Measurements from ENCODE around the gene CPEB1.

Gene CPEB1

GRCh38 chr15:82624438-82624837 lies 22.7 kb downstream of the CPEB1 start:
- TF ChIP-seq POLR2AphosphoS5 (IDR thresholded peaks at IDR 0.05; ENCODE audit: low read depth): no peak
- TF ChIP-seq SPI1 (IDR thresholded peaks at IDR 0.05; ENCODE audit: borderline replicate concordance, low read depth): no peak
- no peak overlapping the region for H3K27ac ChIP-seq (replicated peaks)
- H3K4me3 ChIP-seq (replicated peaks; ENCODE audit: insufficient read depth, low read length): no peak overlapping the region
- H3K27me3 ChIP-seq (ENCODE audit: insufficient read depth, poor library complexity, severe bottlenecking): no peaks in the 10 kb centered on the region
- no peak for DNase-seq (ENCODE audit: low read depth in 1 of 2, low spot score in 1 of 2)

- TF ChIP-seq REST (IDR thresholded peaks at IDR 0.05; ENCODE audit: insufficient replicate concordance, low read depth) (no peak), GABPA (IDR thresholded peaks at IDR 0.05; ENCODE audit: low read depth) (no peak), SPI1 (IDR thresholded peaks at IDR 0.05; ENCODE audit: borderline replicate concordance, low read depth) (no peak)
- TF ChIP-seq, protein P1, sequence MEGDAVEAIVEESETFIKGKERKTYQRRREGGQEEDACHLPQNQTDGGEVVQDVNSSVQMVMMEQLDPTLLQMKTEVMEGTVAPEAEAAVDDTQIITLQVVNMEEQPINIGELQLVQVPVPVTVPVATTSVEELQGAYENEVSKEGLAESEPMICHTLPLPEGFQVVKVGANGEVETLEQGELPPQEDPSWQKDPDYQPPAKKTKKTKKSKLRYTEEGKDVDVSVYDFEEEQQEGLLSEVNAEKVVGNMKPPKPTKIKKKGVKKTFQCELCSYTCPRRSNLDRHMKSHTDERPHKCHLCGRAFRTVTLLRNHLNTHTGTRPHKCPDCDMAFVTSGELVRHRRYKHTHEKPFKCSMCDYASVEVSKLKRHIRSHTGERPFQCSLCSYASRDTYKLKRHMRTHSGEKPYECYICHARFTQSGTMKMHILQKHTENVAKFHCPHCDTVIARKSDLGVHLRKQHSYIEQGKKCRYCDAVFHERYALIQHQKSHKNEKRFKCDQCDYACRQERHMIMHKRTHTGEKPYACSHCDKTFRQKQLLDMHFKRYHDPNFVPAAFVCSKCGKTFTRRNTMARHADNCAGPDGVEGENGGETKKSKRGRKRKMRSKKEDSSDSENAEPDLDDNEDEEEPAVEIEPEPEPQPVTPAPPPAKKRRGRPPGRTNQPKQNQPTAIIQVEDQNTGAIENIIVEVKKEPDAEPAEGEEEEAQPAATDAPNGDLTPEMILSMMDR (IDR thresholded peaks at IDR 0.05; ENCODE audit: insufficient read depth, low read length): no peak
- H3K27me3 ChIP-seq (ENCODE audit: insufficient read depth, poor library complexity, severe bottlenecking): no peaks in the 10 kb centered on the region
- DNase-seq (ENCODE audit: low read depth in 1 of 2, low spot score in 1 of 2): no peak
- H3K27ac ChIP-seq (replicated peaks): no peak overlapping the region
- no peak overlapping the region for H3K4me3 ChIP-seq (replicated peaks; ENCODE audit: insufficient read depth, low read length)
These were observed 23.2 kb downstream of the CPEB1 start for GRCh38 chr15:82624008-82624407.

DNA sequence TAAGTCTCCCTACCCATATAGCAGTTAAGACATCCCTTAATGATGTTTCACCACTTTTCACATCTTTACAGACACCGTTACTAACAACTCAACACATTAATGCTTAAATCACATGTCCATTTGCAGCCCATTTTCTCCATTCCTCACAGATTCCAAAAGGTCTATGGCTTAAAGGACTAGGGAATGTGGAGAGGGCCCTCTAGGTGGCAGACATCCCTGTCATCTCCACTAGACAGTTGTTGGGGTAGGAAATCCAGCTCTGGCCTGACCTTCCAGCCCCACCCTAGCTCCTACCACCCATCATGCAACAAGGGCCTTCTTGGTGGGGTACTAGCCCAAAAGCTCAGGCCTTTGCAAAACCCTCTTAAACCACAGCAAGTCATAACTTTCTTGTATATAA lies 25.2 kb downstream of the CPEB1 start:
- DNase-seq (ENCODE audit: low read depth in 1 of 2, low spot score in 1 of 2): no peak
- Histone ChIP-seq H3K27me3 (ENCODE audit: insufficient read depth, poor library complexity, severe bottlenecking) (peaks cover 2% of the 10 kb centered on the region), H3K27ac (replicated peaks) (no peak overlapping the region), H3K4me3 (replicated peaks; ENCODE audit: insufficient read depth, low read length) (no peak overlapping the region)
- no peak for TF ChIP-seq SPI1 (IDR thresholded peaks at IDR 0.05; ENCODE audit: borderline replicate concordance, low read depth)
- no peak for TF ChIP-seq GABPA (IDR thresholded peaks at IDR 0.05; ENCODE audit: low read depth)
- TF ChIP-seq, protein P1 (IDR thresholded peaks at IDR 0.05; ENCODE audit: insufficient read depth, low read length): no peak
- no peak for TF ChIP-seq POLR2AphosphoS5 (IDR thresholded peaks at IDR 0.05; ENCODE audit: low read depth)
- no peak for TF ChIP-seq REST (IDR thresholded peaks at IDR 0.05; ENCODE audit: insufficient replicate concordance, low read depth)

DNA sequence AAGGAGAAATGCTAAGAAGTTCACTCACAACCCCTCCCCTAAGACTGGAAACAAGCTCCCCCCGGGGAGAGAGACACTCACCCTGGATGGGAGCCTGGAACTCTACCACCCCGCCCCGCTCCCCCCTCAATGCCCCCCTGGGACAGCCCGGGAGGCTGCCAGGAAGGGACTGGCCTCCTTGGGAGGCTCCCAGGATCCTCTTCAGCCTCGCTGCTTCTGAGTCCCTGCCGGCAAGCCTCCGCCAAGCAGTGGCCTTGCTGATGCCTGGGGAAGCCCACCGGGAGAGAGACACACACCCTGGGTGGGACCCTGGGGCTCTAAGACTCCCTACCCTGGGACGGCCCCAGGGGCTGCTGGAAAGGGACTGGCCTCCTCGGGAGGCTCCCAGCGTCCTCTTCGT lies 33.4 kb downstream of the CPEB1 start:
- DNase-seq (ENCODE audit: low read depth in 1 of 2, low spot score in 1 of 2): no peak
- Histone ChIP-seq H3K27me3 (ENCODE audit: insufficient read depth, poor library complexity, severe bottlenecking) (peaks cover 5% of the 10 kb centered on the region), H3K4me3 (replicated peaks; ENCODE audit: insufficient read depth, low read length) (no peak overlapping the region), H3K27ac (replicated peaks) (no peak overlapping the region)
- TF ChIP-seq, protein P1 (IDR thresholded peaks at IDR 0.05; ENCODE audit: insufficient read depth, low read length): no peak
- TF ChIP-seq REST (IDR thresholded peaks at IDR 0.05; ENCODE audit: insufficient replicate concordance, low read depth) (no peak), GABPA (IDR thresholded peaks at IDR 0.05; ENCODE audit: low read depth) (no peak), POLR2AphosphoS5 (IDR thresholded peaks at IDR 0.05; ENCODE audit: low read depth) (no peak), SPI1 (IDR thresholded peaks at IDR 0.05; ENCODE audit: borderline replicate concordance, low read depth) (no peak)

All from HL-60 (cell line).